T1000 (cell line): ENCODE measurements around the gene F12.

Experiments
- DNase-seq: peaks from one replicate; lab custom pipeline; 2025; ENCODE audit warnings: mixed read lengths; lab: John Stamatoyannopoulos, UW

F12 gene

DNA sequence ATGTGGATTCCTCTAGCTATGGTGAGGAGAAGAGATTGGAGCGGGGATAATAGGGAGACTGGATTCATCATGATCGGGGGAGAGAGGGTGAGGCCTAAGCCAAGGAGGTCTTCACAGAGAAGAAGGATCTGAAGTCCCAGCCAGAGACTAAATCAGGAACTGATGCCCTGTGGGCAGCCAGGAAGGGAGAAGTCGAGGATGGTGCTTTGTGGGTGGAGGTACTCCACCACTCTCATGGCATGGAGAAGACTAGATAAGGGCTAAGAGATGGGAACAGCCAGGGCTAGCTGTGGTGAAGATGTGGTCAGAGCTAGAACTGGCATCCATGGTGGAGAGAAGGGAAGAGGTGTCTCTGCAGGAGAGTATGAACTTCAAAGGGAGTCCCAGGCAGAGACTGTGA lies 54.7 kb downstream of the F12 start:
- DNase-seq, result no peak

DNA sequence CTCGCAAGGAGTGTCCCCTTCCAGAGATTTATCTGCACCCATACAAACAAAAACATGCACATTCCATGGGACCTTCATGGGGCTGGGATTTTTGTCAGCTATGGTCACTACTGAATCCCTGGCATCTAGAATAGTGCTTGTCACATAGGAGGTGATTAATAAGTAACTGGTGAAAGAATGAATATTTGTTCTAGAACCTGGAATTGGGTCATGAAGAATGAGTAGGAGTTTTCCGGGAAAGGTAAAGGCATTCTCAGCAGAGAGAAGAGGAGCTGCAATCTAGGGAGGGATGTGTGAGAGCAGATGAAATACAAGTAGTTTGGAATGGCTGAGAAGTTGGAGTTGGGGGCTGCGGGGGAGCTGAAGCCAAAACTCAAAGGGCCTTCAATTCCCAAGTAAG lies 55.1 kb downstream of the F12 start:
- DNase-seq, result no peak

DNA sequence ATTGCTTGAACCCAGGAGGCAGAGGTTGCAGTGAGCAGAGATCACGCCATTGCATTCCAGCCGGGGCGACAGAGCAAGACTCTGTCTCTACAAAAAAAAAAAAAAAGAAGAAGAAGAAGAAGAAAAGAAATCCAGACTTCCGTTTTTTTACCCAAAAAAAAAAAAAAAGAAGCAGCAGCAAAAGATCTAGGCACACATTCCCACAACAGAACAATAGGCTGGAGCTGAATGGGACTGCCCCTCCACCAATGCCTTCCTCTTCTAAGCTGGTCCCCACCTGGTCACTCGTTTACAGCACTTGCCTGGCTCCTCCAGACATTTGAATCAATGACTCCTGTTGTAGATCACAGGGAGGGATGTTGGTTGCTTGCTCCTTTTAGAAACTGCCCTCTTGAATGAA lies 56.3 kb downstream of the F12 start:
- DNase-seq, result no peak
